DOHH2 (cell line): ENCODE measurements around the gene ANO9.

Experiments used
- CTCF ChIP-seq: fragments of 200-600 bp; sonication (generic); IDR thresholded peaks from one replicate; pipeline ENCODE4 v1.5.1; 2014; ENCODE audit warnings: antibody characterized with exemption, mild to moderate bottlenecking, low read depth, low read length; ENCODE audit not compliant: poor library complexity, severe bottlenecking
- EZH2phosphoT487 ChIP-seq: fragments of 200-600 bp; sonication (generic); IDR thresholded peaks from 2 replicates; pipeline ENCODE4 v1.6.1; 2017; ENCODE audit warnings: borderline replicate concordance, mild to moderate bottlenecking, antibody characterized with exemption, low read length, moderate library complexity, mixed read lengths

DNA sequence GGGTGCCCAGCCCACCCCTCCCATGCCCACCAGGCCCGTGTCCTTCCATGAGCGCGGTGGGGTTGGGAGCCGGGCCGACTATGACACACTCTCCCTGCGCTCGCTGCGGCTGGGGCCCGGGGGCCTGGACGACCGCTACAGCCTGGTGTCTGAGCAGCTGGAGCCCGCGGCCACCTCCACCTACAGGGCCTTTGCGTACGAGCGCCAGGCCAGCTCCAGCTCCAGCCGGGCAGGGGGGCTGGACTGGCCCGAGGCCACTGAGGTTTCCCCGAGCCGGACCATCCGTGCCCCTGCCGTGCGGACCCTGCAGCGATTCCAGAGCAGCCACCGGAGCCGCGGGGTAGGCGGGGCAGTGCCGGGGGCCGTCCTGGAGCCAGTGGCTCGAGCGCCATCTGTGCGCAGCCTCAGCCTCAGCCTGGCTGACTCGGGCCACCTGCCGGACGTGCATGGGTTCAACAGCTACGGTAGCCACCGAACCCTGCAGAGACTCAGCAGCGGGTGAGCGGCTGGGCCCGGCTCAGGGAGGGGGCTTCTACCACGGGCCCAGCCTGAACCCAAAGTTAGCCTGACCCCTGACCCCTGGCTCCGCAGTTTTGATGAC lies 44.8 kb downstream of the ANO9 start:
- TF ChIP-seq CTCF = peak; percentile 50
- no peak for TF ChIP-seq EZH2phosphoT487
